MM.1S (cell line): ENCODE measurements around the gene PRKAR2B.

Experiments
- DNase-seq: peaks from one replicate; pipeline ENCODE4 v3.0.0-alpha.2; 2015
- H2AFZ ChIP-seq: fragments of 300-600 bp; sonication (generic); 2 replicates; pipeline ENCODE4 v1.6.0; 2016; ENCODE audit warnings: antibody characterized with exemption, low read length
- H3F3A ChIP-seq: fragments of 300-600 bp; sonication (generic); 2 replicates; pipeline ENCODE4 v1.6.1; 2016; ENCODE audit warnings: mild to moderate bottlenecking, antibody characterized with exemption, low read length, moderate library complexity, mixed read lengths; ENCODE audit not compliant: insufficient read depth
- H3K27ac ChIP-seq: fragments of 300-600 bp; sonication (generic); 2 replicates; pipeline ENCODE4 v1.5.1; 2016; ENCODE audit warnings: mild to moderate bottlenecking, low read length
- H3K27me3 ChIP-seq: fragments of 300-600 bp; sonication (generic); replicated peaks from 2 replicates; pipeline ENCODE4 v1.6.0; 2016; ENCODE audit warnings: low read length; ENCODE audit not compliant: insufficient read depth
- H3K36me3 ChIP-seq: fragments of 300-600 bp; sonication (generic); replicated peaks from 2 replicates; pipeline ENCODE4 v1.6.1; 2016; ENCODE audit warnings: mild to moderate bottlenecking, low read length, mixed read lengths; ENCODE audit not compliant: insufficient read depth
- H3K4me1 ChIP-seq: fragments of 300-600 bp; sonication (generic); 2 replicates; pipeline ENCODE4 v1.6.1; 2016; ENCODE audit warnings: low read length, mixed read lengths
- H3K4me2 ChIP-seq: fragments of 300-600 bp; sonication (generic); 2 replicates; pipeline ENCODE4 v1.6.0; 2016; ENCODE audit warnings: low read depth, low read length
- H3K4me3 ChIP-seq: fragments of 300-600 bp; sonication (generic); 2 replicates; pipeline ENCODE4 v1.5.1; 2016; ENCODE audit warnings: low read length, mixed read lengths
- H3K79me2 ChIP-seq: fragments of 300-600 bp; sonication (generic); 2 replicates; pipeline ENCODE4 v1.6.1; 2016; ENCODE audit warnings: mixed run types, low read length, mixed read lengths
- H3K9ac ChIP-seq: fragments of 300-600 bp; sonication (generic); 2 replicates; pipeline ENCODE4 v1.6.1; 2016; ENCODE audit warnings: low read length, mixed read lengths
- H3K9me2 ChIP-seq: fragments of 300-600 bp; sonication (generic); replicated peaks from 2 replicates; pipeline ENCODE4 v1.6.1; 2016; ENCODE audit warnings: mild to moderate bottlenecking, low read length, mixed read lengths; ENCODE audit not compliant: insufficient read depth
- H3K9me3 ChIP-seq: fragments of 300-600 bp; sonication (generic); replicated peaks from 2 replicates; pipeline ENCODE4 v1.6.1; 2016; ENCODE audit warnings: mild to moderate bottlenecking, low read length, mixed read lengths; ENCODE audit not compliant: insufficient read depth
- H4K20me1 ChIP-seq: fragments of 300-600 bp; sonication (generic); 2 replicates; pipeline ENCODE4 v1.6.1; 2016; ENCODE audit warnings: mild to moderate bottlenecking, low read length, moderate library complexity, mixed read lengths; ENCODE audit not compliant: insufficient read depth
- EZH2 ChIP-seq: fragments of 300-600 bp; sonication (generic); optimal IDR thresholded peaks from 2 replicates; pipeline ENCODE3; 2017; ENCODE audit warnings: low read depth, mild to moderate bottlenecking, antibody characterized with exemption, low read length, mixed read lengths
- EZH2phosphoT487 ChIP-seq: fragments of 300-600 bp; sonication (generic); IDR thresholded peaks from 2 replicates; pipeline ENCODE4 v1.6.1; 2018; ENCODE audit warnings: antibody characterized with exemption, low read length
- TF ChIP-seq, protein P1 (sequence below): fragments of 300-600 bp; sonication (generic); IDR thresholded peaks from 2 replicates; pipeline ENCODE4 v1.5.1; 2016; ENCODE audit warnings: antibody characterized with exemption, low read length, mixed read lengths

PRKAR2B gene

DNA sequence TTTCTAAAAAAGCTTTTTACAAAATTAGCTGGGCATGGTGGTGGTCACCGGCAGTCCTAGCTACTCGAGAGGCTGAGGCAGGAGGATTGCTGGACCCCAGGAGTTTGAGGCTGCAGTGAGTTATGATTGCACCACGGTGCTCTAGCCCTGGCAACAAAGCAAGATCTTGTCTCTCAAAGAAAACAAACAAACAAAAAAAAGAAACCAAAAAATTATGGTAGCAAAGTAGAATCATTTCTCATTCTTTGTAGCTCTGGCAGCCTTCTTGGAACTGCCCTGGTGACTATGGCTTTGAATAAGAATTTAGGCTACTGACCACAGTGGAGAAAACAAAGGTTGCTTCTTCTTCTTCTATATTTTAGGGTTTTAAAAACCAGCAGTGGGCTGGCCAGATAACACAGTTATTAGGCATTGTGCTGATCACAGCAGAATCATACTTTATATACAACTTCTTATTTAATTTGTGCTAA, 41.9 kb upstream of the PRKAR2B start:
- Histone ChIP-seq H3K27me3 (no peaks in the 10 kb centered on the region), H3K4me1 (no peaks in the 10 kb centered on the region), H4K20me1 (no peaks in the 10 kb centered on the region), H3K27ac (no peak overlapping the region), H3F3A (no peaks in the 10 kb centered on the region), H3K9ac (no peak overlapping the region), H3K4me2 (no peak overlapping the region), H3K79me2 (no peaks in the 10 kb centered on the region), H3K9me3 (no peaks in the 10 kb centered on the region), H3K9me2 (no peaks in the 10 kb centered on the region), H3K36me3 (no peaks in the 10 kb centered on the region), H2AFZ (no peak overlapping the region), H3K4me3 (no peak overlapping the region)
- no peak for DNase-seq
- TF ChIP-seq, protein P1, sequence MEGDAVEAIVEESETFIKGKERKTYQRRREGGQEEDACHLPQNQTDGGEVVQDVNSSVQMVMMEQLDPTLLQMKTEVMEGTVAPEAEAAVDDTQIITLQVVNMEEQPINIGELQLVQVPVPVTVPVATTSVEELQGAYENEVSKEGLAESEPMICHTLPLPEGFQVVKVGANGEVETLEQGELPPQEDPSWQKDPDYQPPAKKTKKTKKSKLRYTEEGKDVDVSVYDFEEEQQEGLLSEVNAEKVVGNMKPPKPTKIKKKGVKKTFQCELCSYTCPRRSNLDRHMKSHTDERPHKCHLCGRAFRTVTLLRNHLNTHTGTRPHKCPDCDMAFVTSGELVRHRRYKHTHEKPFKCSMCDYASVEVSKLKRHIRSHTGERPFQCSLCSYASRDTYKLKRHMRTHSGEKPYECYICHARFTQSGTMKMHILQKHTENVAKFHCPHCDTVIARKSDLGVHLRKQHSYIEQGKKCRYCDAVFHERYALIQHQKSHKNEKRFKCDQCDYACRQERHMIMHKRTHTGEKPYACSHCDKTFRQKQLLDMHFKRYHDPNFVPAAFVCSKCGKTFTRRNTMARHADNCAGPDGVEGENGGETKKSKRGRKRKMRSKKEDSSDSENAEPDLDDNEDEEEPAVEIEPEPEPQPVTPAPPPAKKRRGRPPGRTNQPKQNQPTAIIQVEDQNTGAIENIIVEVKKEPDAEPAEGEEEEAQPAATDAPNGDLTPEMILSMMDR: no peak
- TF ChIP-seq EZH2phosphoT487 (no peak), EZH2 (no peak)

DNA sequence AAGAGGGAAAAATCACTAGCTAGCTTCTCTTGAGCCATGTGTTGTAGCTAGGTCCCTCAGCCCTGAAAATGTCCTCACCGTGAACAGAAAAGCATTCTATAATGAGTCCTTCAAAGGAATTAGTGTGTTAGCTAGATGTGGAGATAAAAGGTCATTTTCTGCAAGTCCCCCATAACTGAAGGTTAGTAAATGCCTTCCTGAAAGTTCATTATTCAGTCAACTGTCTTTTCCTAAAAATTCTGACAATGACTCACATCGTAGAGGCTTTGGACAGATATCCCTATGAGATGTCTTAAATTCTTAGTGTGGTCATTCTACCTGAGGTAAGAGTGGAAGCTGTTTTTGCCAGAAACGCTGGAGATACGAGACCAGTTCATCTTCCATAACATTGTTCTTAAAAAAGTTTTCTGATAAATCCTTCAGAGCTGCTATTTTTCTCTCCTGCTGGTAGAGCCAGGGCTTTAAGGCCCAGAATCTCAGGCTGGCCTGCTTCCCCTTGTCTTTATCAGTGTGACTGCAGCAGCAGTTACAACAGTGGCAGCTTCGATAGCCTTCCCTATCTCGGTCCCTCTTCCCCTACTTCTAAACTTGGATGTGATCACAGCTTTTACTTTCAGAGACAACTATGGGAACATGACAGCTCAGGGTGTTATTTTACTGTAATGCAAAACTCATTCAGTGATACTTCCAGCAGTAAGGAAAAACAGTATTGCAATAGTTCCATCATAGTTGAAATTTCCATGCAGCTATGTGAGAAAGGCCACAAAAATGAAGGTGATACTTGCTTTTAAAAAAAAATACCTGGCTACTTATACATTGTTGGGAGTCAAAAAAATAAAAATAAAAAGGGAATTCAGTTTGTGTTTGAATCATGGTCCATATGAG, 37.3 kb upstream of the PRKAR2B start:
- Histone ChIP-seq H3K4me3 (no peak overlapping the region), H3K79me2 (no peaks in the 10 kb centered on the region), H3K27ac (no peak overlapping the region), H3K27me3 (no peaks in the 10 kb centered on the region), H3K36me3 (no peaks in the 10 kb centered on the region), H3K4me2 (no peak overlapping the region), H3K9ac (no peak overlapping the region), H3K9me2 (no peaks in the 10 kb centered on the region), H3K4me1 (no peaks in the 10 kb centered on the region), H4K20me1 (no peaks in the 10 kb centered on the region), H3K9me3 (no peaks in the 10 kb centered on the region), H3F3A (no peaks in the 10 kb centered on the region), H2AFZ (no peak overlapping the region)
- no peak for TF ChIP-seq EZH2
- TF ChIP-seq, protein P1: no peak
- TF ChIP-seq EZH2phosphoT487: no peak
- DNase-seq: no peak

DNA sequence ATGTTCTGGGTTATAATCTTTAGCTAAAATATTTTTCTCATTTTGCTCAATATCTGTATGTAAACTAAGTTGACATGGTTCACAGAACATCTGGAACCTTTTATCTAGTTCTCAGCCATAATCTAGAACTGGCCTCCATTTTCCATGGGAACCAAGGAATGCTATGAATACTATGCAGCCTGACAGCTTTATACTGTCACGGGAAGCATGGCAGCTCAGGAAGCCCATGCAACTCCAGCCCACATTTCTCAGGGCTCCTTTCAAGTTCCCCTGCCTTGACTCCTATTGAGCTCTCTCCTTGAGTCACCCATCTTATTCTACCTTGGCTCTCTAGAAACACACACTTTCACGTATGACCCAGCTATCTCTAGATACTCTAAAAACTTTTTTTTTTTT, 36.6 kb upstream of the PRKAR2B start:
- Histone ChIP-seq H3K79me2 (no peaks in the 10 kb centered on the region), H3K9me3 (no peaks in the 10 kb centered on the region), H3K4me3 (no peak overlapping the region), H3K9me2 (no peaks in the 10 kb centered on the region), H2AFZ (no peak overlapping the region), H3K4me2 (no peak overlapping the region), H3K9ac (no peak overlapping the region), H3F3A (no peaks in the 10 kb centered on the region), H4K20me1 (no peaks in the 10 kb centered on the region), H3K27ac (no peak overlapping the region), H3K36me3 (no peaks in the 10 kb centered on the region), H3K4me1 (no peaks in the 10 kb centered on the region), H3K27me3 (no peaks in the 10 kb centered on the region)
- TF ChIP-seq EZH2 (no peak), EZH2phosphoT487 (no peak)
- TF ChIP-seq, protein P1: no peak
- DNase-seq: no peak
